NB4 (cell line): ENCODE data around the gene WSB1.

ENCODE experiments used
- MAX ChIP-seq: IDR thresholded peaks from 2 replicates; pipeline ENCODE4 v1.6.1; 2011; ENCODE audit warnings: low read depth, low read length
- MYC ChIP-seq: IDR thresholded peaks from 2 replicates; pipeline ENCODE4 v1.6.1; 2011; ENCODE audit warnings: low read depth, low read length
- POLR2A ChIP-seq: IDR thresholded peaks from 2 replicates; pipeline ENCODE4 v1.6.1; 2011; ENCODE audit warnings: mild to moderate bottlenecking; ENCODE audit not compliant: insufficient read length; ENCODE audit errors: extremely low read depth
- TF ChIP-seq, protein P1 (sequence below): IDR thresholded peaks from one replicate; pipeline ENCODE4 v1.5.1; 2012; ENCODE audit warnings: low read depth, low read length

- TF ChIP-seq MYC (no peak), POLR2A (no peak), MAX (no peak)
- TF ChIP-seq, protein P1, sequence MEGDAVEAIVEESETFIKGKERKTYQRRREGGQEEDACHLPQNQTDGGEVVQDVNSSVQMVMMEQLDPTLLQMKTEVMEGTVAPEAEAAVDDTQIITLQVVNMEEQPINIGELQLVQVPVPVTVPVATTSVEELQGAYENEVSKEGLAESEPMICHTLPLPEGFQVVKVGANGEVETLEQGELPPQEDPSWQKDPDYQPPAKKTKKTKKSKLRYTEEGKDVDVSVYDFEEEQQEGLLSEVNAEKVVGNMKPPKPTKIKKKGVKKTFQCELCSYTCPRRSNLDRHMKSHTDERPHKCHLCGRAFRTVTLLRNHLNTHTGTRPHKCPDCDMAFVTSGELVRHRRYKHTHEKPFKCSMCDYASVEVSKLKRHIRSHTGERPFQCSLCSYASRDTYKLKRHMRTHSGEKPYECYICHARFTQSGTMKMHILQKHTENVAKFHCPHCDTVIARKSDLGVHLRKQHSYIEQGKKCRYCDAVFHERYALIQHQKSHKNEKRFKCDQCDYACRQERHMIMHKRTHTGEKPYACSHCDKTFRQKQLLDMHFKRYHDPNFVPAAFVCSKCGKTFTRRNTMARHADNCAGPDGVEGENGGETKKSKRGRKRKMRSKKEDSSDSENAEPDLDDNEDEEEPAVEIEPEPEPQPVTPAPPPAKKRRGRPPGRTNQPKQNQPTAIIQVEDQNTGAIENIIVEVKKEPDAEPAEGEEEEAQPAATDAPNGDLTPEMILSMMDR = no peak
Observed at GRCh38 chr17:27339836-27340550, 46.1 kb downstream of the WSB1 start.
